Neuronal stem cell (in vitro differentiated cells): ENCODE data around the gene GOLGA1.

Experiments
- DNase-seq: peaks from one replicate; pipeline ENCODE4 v3.0.0-alpha.2; 2013; ENCODE audit warnings: low spot score
- H2AFZ ChIP-seq: one replicate; pipeline ENCODE4 v1.6.1; 2013; ENCODE audit warnings: mild to moderate bottlenecking, low read length, inconsistent platforms
- H2AK5ac ChIP-seq: 2 replicates; pipeline ENCODE4 v1.6.1; 2013; ENCODE audit warnings: low read depth, mild to moderate bottlenecking, inconsistent platforms, low read length, moderate library complexity, mixed read lengths
- H2BK120ac ChIP-seq: 2 replicates; pipeline ENCODE4 v1.6.1; 2013; ENCODE audit warnings: low read depth, mild to moderate bottlenecking, inconsistent platforms, low read length, moderate library complexity, mixed read lengths
- H2BK12ac ChIP-seq: one replicate; pipeline ENCODE4 v1.6.1; 2013; ENCODE audit warnings: low read length, inconsistent platforms
- H2BK15ac ChIP-seq: 2 replicates; pipeline ENCODE4 v1.6.1; 2013; ENCODE audit warnings: mild to moderate bottlenecking, low read length, inconsistent platforms, mixed read lengths
- H2BK5ac ChIP-seq: one replicate; pipeline ENCODE4 v1.6.1; 2013; ENCODE audit warnings: inconsistent platforms, mild to moderate bottlenecking, low read length, moderate library complexity
- H3K14ac ChIP-seq: one replicate; pipeline ENCODE4 v1.6.1; 2013; ENCODE audit warnings: low read length, inconsistent platforms
- H3K18ac ChIP-seq: 2 replicates; pipeline ENCODE4 v1.6.1; 2013; ENCODE audit warnings: low read length, inconsistent platforms
- H3K23ac ChIP-seq: 2 replicates; pipeline ENCODE4 v1.6.1; 2013; ENCODE audit warnings: low read depth, mild to moderate bottlenecking, mixed read lengths, low read length, inconsistent platforms; ENCODE audit not compliant: poor library complexity
- H3K27ac ChIP-seq: replicated peaks from 3 replicates; pipeline ENCODE4 v1.5.1; 2013; ENCODE audit warnings: low read length, inconsistent platforms
- H3K27me3 ChIP-seq, 3 experiments: 2 replicates each; pipeline ENCODE4 v1.6.1; 2013; ENCODE audit warnings: low read length in 3 of 3, mild to moderate bottlenecking in 2 of 3, inconsistent platforms in 1 of 3, low read depth in 1 of 3, mixed read lengths in 1 of 3, moderate library complexity in 1 of 3; ENCODE audit not compliant: control insufficient read depth in 3 of 3, insufficient read depth in 3 of 3
- H3K36me3 ChIP-seq, 2 donors: replicated peaks in 1 of 2; 2 replicates each; pipeline ENCODE4 v1.6.1; 2013; ENCODE audit warnings: low read length in 2 of 2; ENCODE audit not compliant: control insufficient read depth in 2 of 2, insufficient read depth in 2 of 2
- H3K4ac ChIP-seq: 2 replicates; pipeline ENCODE4 v1.6.1; 2013; ENCODE audit warnings: inconsistent platforms, mild to moderate bottlenecking, low read length, moderate library complexity
- H3K4me1 ChIP-seq, 2 donors: 1 replicate in 1 of 2; 2 replicates in 1 of 2; pipeline ENCODE4 v1.6.1; 2013; ENCODE audit warnings: low read length in 2 of 2, low read depth in 1 of 2; ENCODE audit not compliant: control insufficient read depth in 2 of 2, insufficient read depth in 1 of 2
- H3K4me2 ChIP-seq: one replicate; pipeline ENCODE4 v1.6.1; 2013; ENCODE audit warnings: mild to moderate bottlenecking, low read length, inconsistent platforms; ENCODE audit not compliant: insufficient read depth, poor library complexity, severe bottlenecking
- H3K4me3 ChIP-seq, 2 donors: 2 replicates each; pipeline ENCODE4 v1.5.1; 2013; ENCODE audit warnings: low read length in 2 of 2, mild to moderate bottlenecking in 2 of 2, inconsistent platforms in 1 of 2, moderate library complexity in 1 of 2
- H3K79me1 ChIP-seq: one replicate; pipeline ENCODE4 v1.6.1; 2013; ENCODE audit warnings: low read depth, mild to moderate bottlenecking, inconsistent platforms, low read length, moderate library complexity
- H3K9ac ChIP-seq: one replicate; pipeline ENCODE4 v1.6.1; 2013; ENCODE audit warnings: mild to moderate bottlenecking, low read depth, low read length, inconsistent platforms; ENCODE audit not compliant: poor library complexity
- H3K9me3 ChIP-seq, 2 donors: replicated peaks in 1 of 2; 2 replicates each; pipeline versions ENCODE3 to v1.6.1; 2013; ENCODE audit warnings: low read length in 2 of 2, mild to moderate bottlenecking in 2 of 2, inconsistent platforms in 1 of 2, low read depth in 1 of 2, mixed read lengths in 1 of 2, moderate library complexity in 1 of 2; ENCODE audit not compliant: control insufficient read depth in 2 of 2, insufficient read depth in 1 of 2
- H4K8ac ChIP-seq: one replicate; pipeline ENCODE4 v1.6.1; 2013; ENCODE audit warnings: low read depth, mild to moderate bottlenecking, inconsistent platforms, low read length, moderate library complexity
- H4K91ac ChIP-seq: one replicate; pipeline ENCODE4 v1.6.1; 2013; ENCODE audit warnings: low read length, low read depth, mild to moderate bottlenecking, inconsistent platforms; ENCODE audit not compliant: poor library complexity
- WGBS, 2 donors: extraction: QIAGEN DNeasy Blood & Tissue Kit; methylation state at CpG; one replicate each; pipeline ENCODE4 v1.1.7; 2013; ENCODE audit warnings: missing lambda C conversion rate in 2 of 2, mixed read lengths in 1 of 2; ENCODE audit not compliant: insufficient read length in 2 of 2, insufficient replicate concordance in 1 of 2; ENCODE audit errors: extremely low coverage in 2 of 2; 5-methylcytosine and 5-hydroxymethylcytosine counted together

The GOLGA1 gene

GRCh38 chr9:124854161-124854560 is 86.7 kb downstream of the GOLGA1 start:
- Histone ChIP-seq H3K23ac (no peak overlapping the region), H3K4ac (no peak overlapping the region), H2BK12ac (no peak overlapping the region), H3K9me3 (no peaks in the 10 kb centered on the region), H4K8ac (no peak overlapping the region), H3K18ac (no peak overlapping the region), H3K4me3 (no peak overlapping the region), H2AK5ac (peak overlapping the region; percentile 41), H4K91ac (no peak overlapping the region), H3K79me1 (no peaks in the 10 kb centered on the region), H2BK120ac (no peak overlapping the region), H3K27me3 (peaks cover 0 to 3% (median 0%) of the 10 kb centered on the region in 3 experiments), H3K27ac (no peak overlapping the region), H3K4me2 (no peak overlapping the region), H3K9ac (no peak overlapping the region), H2BK15ac (peak overlapping the region; percentile 50), H3K14ac (no peak overlapping the region), H3K4me1 (peaks cover 4 to 12% of the 10 kb centered on the region in 2 donors), H2AFZ (peak overlapping the region; percentile 96), H3K36me3 (peaks cover 25 to 30% of the 10 kb centered on the region in 2 donors), H2BK5ac (peak overlapping the region; percentile 11)
- no CpG with 5 or more reads among the region's 8 CpGs for WGBS, 2 donors
- DNase-seq: no peak

GRCh38 chr9:124853605-124854143 is 87.2 kb downstream of the GOLGA1 start:
- peak overlapping the region; percentile 66 for H3K4me2 ChIP-seq

GRCh38 chr9:124852829-124853531 is 87.9 kb downstream of the GOLGA1 start, which contains the start of gene WDR38:
WDR38 (plus strand) TSS chr9:124853460; CDS start chr9:124853532, 72 bp downstream.
- peak within 1 kb of the TSS; percentile 50 for H2BK15ac ChIP-seq
- H2AFZ ChIP-seq: peak within 1 kb of the TSS; percentile 96
- peak within 1 kb of the TSS; percentile 54 for H2AK5ac ChIP-seq
- peak; percentile 78 for DNase-seq
- peak within 1 kb of the TSS; percentile 63 for H3K18ac ChIP-seq
- no peak within 1 kb of the TSS for H4K91ac ChIP-seq
- H3K4me3 ChIP-seq: peak within 1 kb of the TSS; percentile 48 to 84
- H3K23ac ChIP-seq: peak within 1 kb of the TSS; percentile 22
- peaks cover 14 to 18% of the 10 kb centered on the region in 2 donors for H3K36me3 ChIP-seq
- no peaks in the 10 kb centered on the region for H3K79me1 ChIP-seq
- H3K4ac ChIP-seq: no peak within 1 kb of the TSS
- peak within 1 kb of the TSS; percentile 66 for H3K4me2 ChIP-seq
- no peak within 1 kb of the TSS for H4K8ac ChIP-seq
- H3K27me3 ChIP-seq: peaks cover 0 to 3% (median 0%) of the 10 kb centered on the region in 3 experiments
- H3K9ac ChIP-seq: peak within 1 kb of the TSS; percentile 86
- peak within 1 kb of the TSS; percentile 46 for H2BK12ac ChIP-seq
- no peak within 1 kb of the TSS for H3K27ac ChIP-seq
- WGBS, 2 donors: no CpG with 5 or more reads among the region's 51 CpGs
- peaks cover 4 to 12% of the 10 kb centered on the region in 2 donors for H3K4me1 ChIP-seq
- no peaks in the 10 kb centered on the region for H3K9me3 ChIP-seq
- H2BK5ac ChIP-seq: peak within 1 kb of the TSS; percentile 11
- no peak within 1 kb of the TSS for H3K14ac ChIP-seq
- no peak within 1 kb of the TSS for H2BK120ac ChIP-seq

More at GRCh38 chr9:124853605-124854143, 87.2 kb downstream of the GOLGA1 start:
- Histone ChIP-seq H2BK120ac (no peak overlapping the region), H2AK5ac (peak overlapping the region; percentile 54), H3K18ac (peak overlapping the region; percentile 63), H3K4ac (no peak overlapping the region), H3K4me1 (peaks cover 4 to 12% of the 10 kb centered on the region in 2 donors), H3K23ac (peak overlapping the region; percentile 22), H3K79me1 (no peaks in the 10 kb centered on the region), H2BK5ac (peak overlapping the region; percentile 11), H2BK12ac (no peak overlapping the region), H3K4me3 (peak overlapping the region in 1 of 2 donors; percentile 48), H3K27me3 (peaks cover 0 to 3% (median 0%) of the 10 kb centered on the region in 3 experiments), H4K8ac (no peak overlapping the region), H3K27ac (no peak overlapping the region), H3K9me3 (no peaks in the 10 kb centered on the region), H3K36me3 (peaks cover 20 to 25% of the 10 kb centered on the region in 2 donors), H4K91ac (no peak overlapping the region), H3K14ac (no peak overlapping the region), H2AFZ (peak overlapping the region; percentile 96), H2BK15ac (peak overlapping the region; percentile 50), H3K9ac (no peak overlapping the region)
- no CpG with 5 or more reads among the region's 11 CpGs for WGBS, 2 donors
- DNase-seq: no peak
